ENCODE results near the gene DLX3. TPM values are rescaled to one million over a fixed set of nuclear protein-coding genes. Genes with fewer than 3 reads are reported as not detected.

DLX3 gene
- total RNA-seq, 1 experiment from 2014 or later, result 1.2 TPM

DNA sequence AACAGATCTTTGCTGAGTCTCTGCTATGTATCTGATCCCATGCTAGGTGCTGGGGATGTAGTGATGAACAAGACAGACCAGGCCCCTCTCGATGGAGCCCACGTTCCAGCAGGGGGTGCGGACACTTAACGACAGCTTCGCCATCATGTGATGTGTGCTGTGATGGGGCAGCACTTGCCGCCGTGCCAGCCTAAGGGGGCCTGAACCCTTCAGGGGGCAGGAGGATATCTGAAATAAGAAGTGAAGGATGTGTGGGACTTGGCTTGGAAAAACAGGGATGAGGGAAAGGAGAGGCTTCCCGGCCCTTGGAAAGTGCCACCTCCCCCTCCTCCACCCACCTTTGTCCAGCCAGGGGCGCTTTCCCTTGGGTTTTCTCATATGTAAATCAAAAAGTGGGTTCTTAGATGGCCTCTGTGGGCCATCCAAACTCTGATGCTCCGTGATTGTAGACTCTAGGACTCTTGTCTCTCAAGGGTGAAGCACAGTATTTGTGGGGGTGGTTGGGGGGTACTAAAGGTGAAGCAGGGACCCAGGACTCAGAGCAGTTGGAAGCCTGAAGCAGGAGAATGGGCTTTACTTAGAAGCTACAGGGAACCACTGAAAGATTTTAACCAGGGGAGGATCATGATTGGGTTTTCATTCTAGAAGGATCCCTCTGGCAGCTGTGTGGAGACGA lies 4.0 kb upstream of the DLX3 start:
- H3T11ph ChIP-seq (ENCODE audit: low read length), result no peak overlapping the region
- peak; percentile 35 for DNase-seq
- H3K18ac ChIP-seq (ENCODE audit: insufficient read length, low read depth, low read length), result peak overlapping the region; percentile 52
- H3K4ac ChIP-seq (ENCODE audit: low read depth, low read length), result no peak overlapping the region
- H4K8ac ChIP-seq (replicated peaks; ENCODE audit: insufficient read length, low read depth, low read length), result no peak overlapping the region
- no peak overlapping the region for H4K5ac ChIP-seq (ENCODE audit: insufficient read length, low read depth, low read length)
- no peaks in the 10 kb centered on the region for H3K79me2 ChIP-seq (ENCODE audit: insufficient read depth, low read length)
- no peaks in the 10 kb centered on the region for H3K4me1 ChIP-seq (ENCODE audit: insufficient read depth, low read length)
- H3K27me3 Mint-ChIP-seq (ENCODE audit: low read depth), result peaks cover 88% of the 10 kb centered on the region
- H3K27ac ChIP-seq (ENCODE audit: insufficient read length, low read depth, low read length), result no peak overlapping the region
- no peak overlapping the region for H4K91ac ChIP-seq (ENCODE audit: insufficient read length, low read depth, low read length)
- no peak overlapping the region for H3K4me2 ChIP-seq (ENCODE audit: insufficient read depth, insufficient read length, low read length)
- H3K79me1 ChIP-seq (ENCODE audit: insufficient read depth, low read depth, low read length, poor library complexity, severe bottlenecking), result no peaks in the 10 kb centered on the region
- H4K20me1 ChIP-seq (ENCODE audit: control insufficient read depth, insufficient read depth, insufficient read length), result peaks cover 5% of the 10 kb centered on the region
- H3K36me3 Mint-ChIP-seq (ENCODE audit: insufficient read depth in 1 of 3, low read depth in 3 of 3), result peaks cover 0 to 3% (median 2%) of the 10 kb centered on the region in 3 experiments; a peak in 3 of 7 replicates
- no peak overlapping the region for H2AK5ac ChIP-seq (ENCODE audit: insufficient read length, low read length)
- peaks cover 6 to 9% of the 10 kb centered on the region in 2 experiments; a peak in 3 of 5 replicates for H3K9me3 Mint-ChIP-seq
- H3K9me3 ChIP-seq (ENCODE audit: control insufficient read depth, low read depth, low read length), result no peaks in the 10 kb centered on the region
- H3K56ac ChIP-seq (ENCODE audit: insufficient read length, low read depth, low read length), result no peak overlapping the region
- TF ChIP-seq, protein P1, sequence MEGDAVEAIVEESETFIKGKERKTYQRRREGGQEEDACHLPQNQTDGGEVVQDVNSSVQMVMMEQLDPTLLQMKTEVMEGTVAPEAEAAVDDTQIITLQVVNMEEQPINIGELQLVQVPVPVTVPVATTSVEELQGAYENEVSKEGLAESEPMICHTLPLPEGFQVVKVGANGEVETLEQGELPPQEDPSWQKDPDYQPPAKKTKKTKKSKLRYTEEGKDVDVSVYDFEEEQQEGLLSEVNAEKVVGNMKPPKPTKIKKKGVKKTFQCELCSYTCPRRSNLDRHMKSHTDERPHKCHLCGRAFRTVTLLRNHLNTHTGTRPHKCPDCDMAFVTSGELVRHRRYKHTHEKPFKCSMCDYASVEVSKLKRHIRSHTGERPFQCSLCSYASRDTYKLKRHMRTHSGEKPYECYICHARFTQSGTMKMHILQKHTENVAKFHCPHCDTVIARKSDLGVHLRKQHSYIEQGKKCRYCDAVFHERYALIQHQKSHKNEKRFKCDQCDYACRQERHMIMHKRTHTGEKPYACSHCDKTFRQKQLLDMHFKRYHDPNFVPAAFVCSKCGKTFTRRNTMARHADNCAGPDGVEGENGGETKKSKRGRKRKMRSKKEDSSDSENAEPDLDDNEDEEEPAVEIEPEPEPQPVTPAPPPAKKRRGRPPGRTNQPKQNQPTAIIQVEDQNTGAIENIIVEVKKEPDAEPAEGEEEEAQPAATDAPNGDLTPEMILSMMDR (conservative IDR thresholded peaks at IDR 0.05), result no peak
- H3K27ac Mint-ChIP-seq, result no peak overlapping the region; a peak in 1 of 7 replicates
- no peak overlapping the region for H2BK5ac ChIP-seq (ENCODE audit: insufficient read length, low read length)
- H3K9ac ChIP-seq (ENCODE audit: extremely low read depth, insufficient read length, low read length), result no peak overlapping the region
- no peak overlapping the region for H2BK120ac ChIP-seq (ENCODE audit: low read depth, low read length, poor library complexity, severe bottlenecking)
- no peak overlapping the region for H2BK12ac ChIP-seq (ENCODE audit: insufficient read length, low read depth, low read length)
- H2BK15ac ChIP-seq (ENCODE audit: low read depth, low read length), result no peak overlapping the region
- no CpG with 5 or more reads among the region's 11 CpGs for WGBS (ENCODE audit: extremely low coverage, insufficient read length, low lambda C conversion rate)
- H3K4me3 Mint-ChIP-seq, result no peak overlapping the region; a peak in 1 of 5 replicates
- H3K23ac ChIP-seq (ENCODE audit: insufficient read length, low read depth, low read length), result no peak overlapping the region
- H2BK20ac ChIP-seq (ENCODE audit: low read depth, low read length, poor library complexity, severe bottlenecking), result no peak overlapping the region
- peaks cover 38% of the 10 kb centered on the region for H3K27me3 ChIP-seq (ENCODE audit: insufficient read depth, low read length)
- H3K4me1 Mint-ChIP-seq, result peaks cover 28 to 29% of the 10 kb centered on the region in 2 experiments
- peak overlapping the region; percentile 2 for H2AFZ ChIP-seq (ENCODE audit: low read length)
- H3K23me2 ChIP-seq (ENCODE audit: insufficient read length, low read depth, low read length, poor library complexity, severe bottlenecking), result peaks cover 11% of the 10 kb centered on the region
- H3K14ac ChIP-seq (ENCODE audit: insufficient read depth, low read length), result no peak overlapping the region
